BJ (cell line): ENCODE results near the gene POLE. TPM values are rescaled to one million over a fixed set of nuclear protein-coding genes. Genes with fewer than 3 reads are reported as not detected.

Experiments
- CTCF ChIA-PET: fragments of 350-600 bp; formaldehyde crosslinking; extraction: SDS; loops from one replicate; lab custom pipeline; 2021; ENCODE audit warnings: antibody characterized with exemption, inconsistent platforms; lab: Yijun Ruan, JAX
- POLR2A ChIA-PET: fragments of 300-600 bp; sonication (Branson Sonifier 250); formaldehyde crosslinking; extraction: SDS; loops from one replicate; lab custom pipeline; 2021; ENCODE audit warnings: antibody characterized with exemption; lab: Charles Lee
- DNase-seq: peaks from one replicate; pipeline ENCODE4 v3.0.0-alpha.2; 2011; ENCODE audit warnings: low read depth
- H3K27me3 ChIP-seq: 2 replicates; pipeline ENCODE4 v1.6.0; 2011; ENCODE audit warnings: low read length; ENCODE audit not compliant: control insufficient read depth, insufficient read depth
- H3K36me3 ChIP-seq: 2 replicates; pipeline ENCODE4 v1.5.1; 2011; ENCODE audit warnings: low read length; ENCODE audit not compliant: control insufficient read depth, insufficient read depth
- H3K4me3 ChIP-seq: 2 replicates; pipeline ENCODE4 v1.5.1; 2011; ENCODE audit warnings: low read depth, mild to moderate bottlenecking, control low read depth, low read length
- polyA plus RNA-seq: library from polyadenylated mRNA; depleted of rRNA; stranded (reverse); fragments of >200 nt; gene quantifications from 2 replicates; pipeline ENCODE4 v1.2.3, GENCODE V29; 2011
- TF ChIP-seq, protein P1 (sequence below): IDR thresholded peaks from 2 replicates; pipeline ENCODE4 v1.5.1; 2011; ENCODE audit warnings: low read depth, mild to moderate bottlenecking, control low read depth, inconsistent platforms, low read length, moderate library complexity; ENCODE audit not compliant: insufficient read depth

POLE gene
- polyA plus RNA-seq, 1 experiment, result 17.7 TPM

DNA sequence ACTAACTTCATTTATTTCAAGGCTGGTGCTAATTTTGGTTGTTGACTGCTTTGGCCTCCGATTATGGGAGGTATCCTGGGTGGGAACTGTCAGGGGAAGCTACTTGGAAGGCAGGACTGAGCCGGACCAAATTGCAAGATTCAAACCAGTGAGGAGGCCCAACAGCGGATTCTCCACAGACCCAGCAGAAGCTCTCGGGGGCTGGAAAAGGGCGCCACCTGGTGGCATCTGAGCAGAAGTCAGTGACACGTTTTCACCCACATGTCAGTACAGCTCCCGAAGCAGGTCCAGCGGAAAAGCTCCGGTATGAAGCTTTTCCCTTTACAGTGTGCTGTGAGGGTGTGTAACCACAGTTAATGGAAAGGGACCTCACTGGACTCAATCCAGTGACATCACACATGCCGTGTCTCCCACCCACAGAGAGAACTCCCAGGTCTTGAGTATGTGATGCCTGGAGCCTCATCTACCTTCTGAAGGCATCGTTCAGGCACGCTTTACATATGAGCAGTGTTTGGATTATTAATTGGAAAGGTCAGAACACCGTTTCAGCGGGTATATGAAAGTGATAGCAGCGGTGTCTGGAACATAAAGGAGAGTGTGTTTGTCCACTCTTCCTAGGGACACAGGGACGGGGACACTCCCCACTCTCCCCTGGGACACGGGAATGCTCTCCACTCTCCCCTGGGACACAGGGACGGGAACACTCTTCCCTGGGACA is 72.1 kb downstream of the POLE start:
- ChIA-PET CTCF (interaction anchor here (0.7 to 3.3 kb wide), 19 partner anchors 9 to 469 kb away, joined by 3 to 73 read pairs (median 4); no protein-coding TSS in a partner anchor), POLR2A (no interaction called here)
- no peak for DNase-seq
- no peak overlapping the region for H3K4me3 ChIP-seq
- TF ChIP-seq, protein P1, sequence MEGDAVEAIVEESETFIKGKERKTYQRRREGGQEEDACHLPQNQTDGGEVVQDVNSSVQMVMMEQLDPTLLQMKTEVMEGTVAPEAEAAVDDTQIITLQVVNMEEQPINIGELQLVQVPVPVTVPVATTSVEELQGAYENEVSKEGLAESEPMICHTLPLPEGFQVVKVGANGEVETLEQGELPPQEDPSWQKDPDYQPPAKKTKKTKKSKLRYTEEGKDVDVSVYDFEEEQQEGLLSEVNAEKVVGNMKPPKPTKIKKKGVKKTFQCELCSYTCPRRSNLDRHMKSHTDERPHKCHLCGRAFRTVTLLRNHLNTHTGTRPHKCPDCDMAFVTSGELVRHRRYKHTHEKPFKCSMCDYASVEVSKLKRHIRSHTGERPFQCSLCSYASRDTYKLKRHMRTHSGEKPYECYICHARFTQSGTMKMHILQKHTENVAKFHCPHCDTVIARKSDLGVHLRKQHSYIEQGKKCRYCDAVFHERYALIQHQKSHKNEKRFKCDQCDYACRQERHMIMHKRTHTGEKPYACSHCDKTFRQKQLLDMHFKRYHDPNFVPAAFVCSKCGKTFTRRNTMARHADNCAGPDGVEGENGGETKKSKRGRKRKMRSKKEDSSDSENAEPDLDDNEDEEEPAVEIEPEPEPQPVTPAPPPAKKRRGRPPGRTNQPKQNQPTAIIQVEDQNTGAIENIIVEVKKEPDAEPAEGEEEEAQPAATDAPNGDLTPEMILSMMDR, result peak; percentile 90
- H3K36me3 ChIP-seq, result no peaks in the 10 kb centered on the region
- H3K27me3 ChIP-seq, result peaks cover 25% of the 10 kb centered on the region

DNA sequence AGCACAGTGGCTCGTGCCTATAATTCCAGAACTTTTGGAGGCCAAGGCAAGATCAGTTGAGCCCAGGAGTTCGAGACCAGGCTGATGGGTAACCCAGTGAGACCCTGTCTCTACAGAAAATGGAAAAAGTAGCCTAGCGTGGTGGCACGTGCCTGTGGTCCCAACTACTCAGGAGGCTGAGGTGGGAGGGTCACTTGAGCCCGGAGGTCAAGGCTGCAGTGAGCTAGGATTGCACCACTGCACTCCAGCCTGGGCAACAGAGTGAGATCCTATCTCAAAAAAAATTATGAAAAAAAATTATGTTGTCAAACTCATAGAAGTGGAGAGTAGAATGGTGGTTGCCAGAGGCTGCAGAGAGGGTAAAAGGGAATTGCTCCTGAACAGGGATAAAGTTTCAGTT is 73.1 kb downstream of the POLE start:
- H3K27me3 ChIP-seq, result peaks cover 23% of the 10 kb centered on the region
- H3K36me3 ChIP-seq, result no peaks in the 10 kb centered on the region
- H3K4me3 ChIP-seq, result no peak overlapping the region
- CTCF ChIA-PET, result interaction anchor here (1.0 to 3.3 kb wide), 9 partner anchors 8 to 460 kb away, joined by 3 to 73 read pairs (median 6); no protein-coding TSS in a partner anchor
- TF ChIP-seq, protein P1, result no peak
- no peak for DNase-seq
- POLR2A ChIA-PET, result no interaction called here

DNA sequence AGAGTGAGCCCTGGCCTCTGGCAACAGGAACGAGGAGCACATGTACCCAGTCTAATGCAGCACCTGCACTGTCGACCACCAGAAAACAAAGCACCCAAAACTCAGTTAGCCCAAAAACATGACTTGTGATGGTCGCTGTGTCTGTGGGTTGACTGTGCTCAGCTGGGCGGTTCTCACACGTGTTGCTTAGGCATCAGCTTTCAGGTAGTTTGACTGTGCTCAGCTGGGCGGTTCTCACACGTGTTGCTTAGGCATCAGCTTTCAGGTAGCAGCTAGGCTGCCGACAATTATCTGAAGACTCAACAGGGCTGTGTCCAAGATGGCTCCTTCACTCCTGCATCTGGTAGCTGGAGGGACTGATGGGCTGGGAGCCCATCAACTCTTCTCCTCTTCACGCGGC is 75.5 kb downstream of the POLE start:
- CTCF ChIA-PET, result interaction anchor here (0.7 to 4.5 kb wide), 5 partner anchors 12 to 458 kb away, joined by 3 to 35 read pairs (median 5); no protein-coding TSS in a partner anchor
- DNase-seq, result no peak
- Histone ChIP-seq H3K27me3 (peaks cover 20% of the 10 kb centered on the region), H3K4me3 (no peak overlapping the region), H3K36me3 (no peaks in the 10 kb centered on the region)
- TF ChIP-seq, protein P1, result no peak
- POLR2A ChIA-PET, result no interaction called here

DNA sequence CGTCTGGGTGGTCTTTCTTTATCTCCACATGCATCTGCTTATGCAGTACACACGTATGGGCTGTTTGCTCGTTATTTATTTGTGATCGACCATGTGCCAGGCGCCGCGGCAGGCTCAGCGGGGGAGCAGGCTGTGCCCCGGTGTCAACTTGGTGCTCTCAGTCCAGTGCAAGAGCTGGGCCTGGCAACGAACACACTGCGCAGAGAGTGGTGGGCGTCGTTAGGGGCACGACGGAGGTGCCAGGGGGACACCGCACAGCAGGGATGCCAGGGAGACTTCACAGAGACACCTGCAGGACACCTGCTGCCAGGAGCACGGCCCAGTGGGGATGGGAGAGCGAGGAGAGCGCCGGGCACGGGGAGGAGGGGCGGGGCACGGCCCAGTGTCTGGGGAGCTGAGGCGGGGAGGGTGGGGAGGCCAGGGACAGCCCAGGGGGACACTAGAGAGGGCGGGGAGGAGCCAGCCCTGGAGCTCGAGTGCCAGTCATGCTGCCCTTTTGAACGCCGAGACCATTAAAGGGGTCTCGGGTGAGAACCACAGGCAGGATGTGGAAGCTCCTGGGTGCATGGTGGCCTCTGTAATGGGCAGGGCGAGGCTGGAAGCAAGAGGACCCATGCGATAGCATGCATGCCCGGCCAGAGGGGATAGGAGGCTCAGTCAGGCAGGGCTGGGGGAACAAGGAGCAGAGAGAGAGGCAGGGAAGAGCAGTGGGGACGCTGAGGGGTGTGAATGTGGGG is 76.1 kb downstream of the POLE start:
- Histone ChIP-seq H3K36me3 (no peaks in the 10 kb centered on the region), H3K4me3 (no peak overlapping the region), H3K27me3 (peaks cover 21% of the 10 kb centered on the region)
- ChIA-PET POLR2A (no interaction called here), CTCF (interaction anchor here (0.6 to 4.5 kb wide), 5 partner anchors 11 to 457 kb away, joined by 3 to 35 read pairs (median 5); no protein-coding TSS in a partner anchor)
- TF ChIP-seq, protein P1, result no peak
- DNase-seq, result no peak
